ENCODE measurements around the gene CAMK1G.

The CAMK1G gene

DNA sequence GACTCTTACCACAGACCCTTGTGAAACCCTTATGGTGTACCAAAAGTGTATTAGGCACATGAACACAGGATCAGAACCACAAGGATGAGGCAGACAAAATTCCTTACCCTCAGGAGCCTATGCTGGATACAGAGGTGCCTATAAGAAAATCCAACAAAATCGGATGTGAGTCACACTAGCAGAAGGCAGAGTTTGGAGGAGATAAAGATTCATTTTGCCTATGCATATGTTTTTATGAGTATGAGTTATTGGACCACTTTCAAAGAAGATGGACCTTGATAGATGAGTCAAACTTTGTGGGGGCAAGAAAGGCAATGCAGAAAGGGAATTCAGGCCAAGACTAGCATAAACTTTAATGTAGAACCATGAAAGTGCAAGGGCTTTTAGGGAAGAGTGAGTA is 17.0 kb downstream of the CAMK1G start:
- Histone ChIP-seq H3K4me3 (ENCODE audit: low read depth, low read length) (no peak overlapping the region), H3K36me3 (ENCODE audit: insufficient read depth, low read length) (no peaks in the 10 kb centered on the region), H3K27ac (ENCODE audit: low read depth, low read length) (no peak overlapping the region), H3K27me3 (ENCODE audit: insufficient read depth, low read length) (peaks cover 34% of the 10 kb centered on the region), H3K4me1 (ENCODE audit: control insufficient read depth, insufficient read depth, low read length, unreplicated experiment) (peaks cover 16% of the 10 kb centered on the region), H3K79me2 (ENCODE audit: control insufficient read depth, insufficient read depth, low read length, unreplicated experiment) (no peaks in the 10 kb centered on the region), H2AFZ (ENCODE audit: low read length, unreplicated experiment) (no peak overlapping the region)

DNA sequence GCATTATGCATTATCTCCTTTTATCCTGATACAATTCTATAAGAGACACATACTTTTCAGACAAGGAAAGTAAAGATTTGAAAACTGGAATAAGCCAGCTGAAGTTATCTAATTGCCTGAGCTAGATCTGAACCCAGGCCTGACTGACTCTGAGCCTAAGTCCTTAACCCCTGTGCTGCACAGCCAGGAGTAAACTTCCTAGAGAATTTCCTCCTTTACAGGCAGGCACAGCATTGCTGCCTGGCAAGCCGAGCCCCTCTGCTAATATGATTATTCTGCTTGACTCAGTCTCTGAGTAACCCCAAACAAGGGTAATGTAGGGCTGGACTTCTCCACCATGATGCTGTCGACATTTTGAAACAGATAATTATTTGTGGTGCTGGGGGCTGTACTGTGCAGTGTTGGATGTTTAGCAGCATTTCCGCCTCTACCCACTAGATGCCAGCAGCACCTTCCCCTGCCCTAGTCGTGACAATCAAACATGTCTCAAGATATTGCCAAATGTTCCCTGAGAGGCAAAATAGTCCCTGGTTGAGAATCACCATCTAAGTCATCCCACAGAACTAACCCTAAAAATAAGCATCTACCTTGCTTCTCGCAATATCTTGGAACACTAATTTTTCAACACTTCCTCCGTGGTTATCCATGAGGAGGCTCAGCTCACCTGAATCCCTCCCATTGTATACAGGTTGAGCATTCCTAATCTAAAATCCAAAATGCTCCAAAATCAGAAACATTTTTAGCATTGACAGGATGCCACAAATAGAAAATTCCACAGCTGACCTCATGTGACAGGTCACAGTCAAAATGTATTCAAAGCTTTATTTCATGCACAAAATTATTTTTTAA is 18.5 kb downstream of the CAMK1G start:
- H3K79me2 ChIP-seq (ENCODE audit: control insufficient read depth, insufficient read depth, low read length, unreplicated experiment) = no peaks in the 10 kb centered on the region
- H3K27ac ChIP-seq (ENCODE audit: low read depth, low read length) = no peak overlapping the region
- H3K4me3 ChIP-seq (ENCODE audit: low read depth, low read length) = no peak overlapping the region
- H3K4me1 ChIP-seq (ENCODE audit: control insufficient read depth, insufficient read depth, low read length, unreplicated experiment) = peaks cover 16% of the 10 kb centered on the region
- H2AFZ ChIP-seq (ENCODE audit: low read length, unreplicated experiment) = no peak overlapping the region
- no peaks in the 10 kb centered on the region for H3K36me3 ChIP-seq (ENCODE audit: insufficient read depth, low read length)
- peaks cover 22% of the 10 kb centered on the region for H3K27me3 ChIP-seq (ENCODE audit: insufficient read depth, low read length)

DNA sequence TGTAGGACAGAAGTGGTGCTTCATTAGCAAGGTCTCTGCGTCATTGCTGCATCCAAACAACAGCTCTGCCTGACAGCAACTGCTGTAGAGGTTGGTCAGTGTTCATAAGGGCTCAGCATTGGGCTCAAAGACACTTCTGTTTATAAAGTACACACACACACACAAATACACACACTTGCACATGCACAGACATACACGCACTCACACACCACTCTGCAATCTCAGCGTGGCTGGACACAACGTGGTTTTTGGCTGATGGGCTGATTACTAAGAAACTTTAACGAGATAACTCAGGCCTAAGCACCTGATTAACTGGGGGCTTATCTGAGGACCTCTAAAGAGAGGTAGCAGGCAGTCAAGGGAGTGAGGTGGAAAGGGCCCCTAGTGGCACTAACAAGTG is 20.4 kb downstream of the CAMK1G start:
- no peak overlapping the region for H3K27ac ChIP-seq (ENCODE audit: low read depth, low read length)
- H3K27me3 ChIP-seq (ENCODE audit: insufficient read depth, low read length) = peaks cover 9% of the 10 kb centered on the region
- H3K4me1 ChIP-seq (ENCODE audit: control insufficient read depth, insufficient read depth, low read length, unreplicated experiment) = peaks cover 16% of the 10 kb centered on the region
- H3K36me3 ChIP-seq (ENCODE audit: insufficient read depth, low read length) = no peaks in the 10 kb centered on the region
- H2AFZ ChIP-seq (ENCODE audit: low read length, unreplicated experiment) = no peak overlapping the region
- no peaks in the 10 kb centered on the region for H3K79me2 ChIP-seq (ENCODE audit: control insufficient read depth, insufficient read depth, low read length, unreplicated experiment)
- H3K4me3 ChIP-seq (ENCODE audit: low read depth, low read length) = no peak overlapping the region

- no peaks in the 10 kb centered on the region for H3K4me1 ChIP-seq (ENCODE audit: control insufficient read depth, insufficient read depth, low read length, unreplicated experiment)
- H3K36me3 ChIP-seq (ENCODE audit: insufficient read depth, low read length) = no peaks in the 10 kb centered on the region
- H3K27me3 ChIP-seq (ENCODE audit: insufficient read depth, low read length) = no peaks in the 10 kb centered on the region
- no peak overlapping the region for H3K27ac ChIP-seq (ENCODE audit: low read depth, low read length)
- H3K79me2 ChIP-seq (ENCODE audit: control insufficient read depth, insufficient read depth, low read length, unreplicated experiment) = no peaks in the 10 kb centered on the region
- H2AFZ ChIP-seq (ENCODE audit: low read length, unreplicated experiment) = no peak overlapping the region
- no peak overlapping the region for H3K4me3 ChIP-seq (ENCODE audit: low read depth, low read length)
These were observed 23.7 kb downstream of the CAMK1G start for GRCh38 chr1:209607102-209607794.

DNA sequence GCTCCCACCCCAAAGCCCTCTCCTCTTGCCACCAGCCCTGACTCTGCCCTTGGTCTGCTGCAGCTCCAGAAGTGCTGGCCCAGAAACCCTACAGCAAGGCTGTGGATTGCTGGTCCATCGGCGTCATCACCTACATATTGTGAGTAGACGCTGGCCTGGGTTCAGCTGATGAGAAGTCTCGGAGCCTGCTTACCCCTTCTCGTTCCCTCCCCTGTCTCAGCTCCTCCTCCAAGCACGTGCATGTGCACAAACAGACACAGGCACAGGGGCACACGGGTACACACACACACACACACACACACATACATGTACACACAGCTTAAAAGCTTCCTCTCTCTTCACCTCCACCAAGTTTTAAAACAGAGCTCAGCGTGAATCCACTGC is 24.3 kb downstream of the CAMK1G start:
- Histone ChIP-seq H3K79me2 (ENCODE audit: control insufficient read depth, insufficient read depth, low read length, unreplicated experiment) (no peaks in the 10 kb centered on the region), H3K36me3 (ENCODE audit: insufficient read depth, low read length) (no peaks in the 10 kb centered on the region), H2AFZ (ENCODE audit: low read length, unreplicated experiment) (no peak overlapping the region), H3K27ac (ENCODE audit: low read depth, low read length) (no peak overlapping the region), H3K4me3 (ENCODE audit: low read depth, low read length) (no peak overlapping the region), H3K27me3 (ENCODE audit: insufficient read depth, low read length) (no peaks in the 10 kb centered on the region), H3K4me1 (ENCODE audit: control insufficient read depth, insufficient read depth, low read length, unreplicated experiment) (no peaks in the 10 kb centered on the region)

DNA sequence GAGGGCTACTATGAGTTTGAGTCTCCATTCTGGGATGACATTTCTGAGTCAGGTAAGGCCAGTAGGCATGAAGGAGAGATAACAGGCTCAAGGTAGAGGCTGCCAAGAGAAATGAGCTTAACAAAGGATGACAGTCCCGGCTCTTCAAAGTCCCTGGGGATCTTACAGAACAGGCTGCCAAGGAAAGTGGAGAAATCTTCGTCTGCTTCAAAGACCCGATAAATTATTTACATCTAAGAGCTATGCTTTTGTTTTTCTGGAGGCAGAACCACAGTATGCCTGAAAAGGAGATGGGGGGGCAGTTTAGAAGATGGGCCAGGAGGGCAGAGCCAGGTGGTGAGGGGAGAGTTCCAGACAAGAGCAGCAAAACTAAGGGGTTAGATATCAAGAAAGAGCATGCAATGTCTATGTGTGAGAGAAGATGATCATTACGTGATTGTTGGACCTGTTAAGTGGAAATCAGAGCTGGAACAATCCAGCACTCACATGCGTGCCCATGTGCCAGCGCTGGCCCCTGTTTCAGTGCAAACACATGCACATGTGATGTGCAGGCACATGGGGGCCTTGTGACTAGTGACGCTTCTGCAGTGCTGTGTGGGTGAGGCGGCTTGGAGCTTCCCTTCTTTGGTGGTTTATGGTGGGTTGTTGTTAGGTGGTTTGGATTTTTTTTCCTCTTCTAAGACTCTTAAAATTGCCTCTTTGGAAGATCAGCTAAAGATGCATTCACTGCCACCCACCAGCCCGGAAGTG is 25.7 kb downstream of the CAMK1G start:
- Histone ChIP-seq H3K27ac (ENCODE audit: low read depth, low read length) (no peak overlapping the region), H3K4me1 (ENCODE audit: control insufficient read depth, insufficient read depth, low read length, unreplicated experiment) (no peaks in the 10 kb centered on the region), H3K36me3 (ENCODE audit: insufficient read depth, low read length) (no peaks in the 10 kb centered on the region), H3K27me3 (ENCODE audit: insufficient read depth, low read length) (no peaks in the 10 kb centered on the region), H3K4me3 (ENCODE audit: low read depth, low read length) (no peak overlapping the region), H2AFZ (ENCODE audit: low read length, unreplicated experiment) (no peak overlapping the region), H3K79me2 (ENCODE audit: control insufficient read depth, insufficient read depth, low read length, unreplicated experiment) (no peaks in the 10 kb centered on the region)

- H3K36me3 ChIP-seq (ENCODE audit: insufficient read depth, low read length) = no peaks in the 10 kb centered on the region
- no peak overlapping the region for H3K27ac ChIP-seq (ENCODE audit: low read depth, low read length)
These were observed 26.5 kb downstream of the CAMK1G start for GRCh38 chr1:209609791-209610630.

GRCh38 chr1:209610631-209610905 is 27.1 kb downstream of the CAMK1G start:
- H3K27ac ChIP-seq (ENCODE audit: low read depth, low read length) = no peak overlapping the region
- H3K4me1 ChIP-seq (ENCODE audit: control insufficient read depth, insufficient read depth, low read length, unreplicated experiment) = no peaks in the 10 kb centered on the region
- H3K27me3 ChIP-seq (ENCODE audit: insufficient read depth, low read length) = no peaks in the 10 kb centered on the region
- H3K4me3 ChIP-seq (ENCODE audit: low read depth, low read length) = no peak overlapping the region
- H3K36me3 ChIP-seq (ENCODE audit: insufficient read depth, low read length) = no peaks in the 10 kb centered on the region
- no peak overlapping the region for H2AFZ ChIP-seq (ENCODE audit: low read length, unreplicated experiment)
- no peaks in the 10 kb centered on the region for H3K79me2 ChIP-seq (ENCODE audit: control insufficient read depth, insufficient read depth, low read length, unreplicated experiment)

More at GRCh38 chr1:209609791-209610630, 26.5 kb downstream of the CAMK1G start:
- no peak overlapping the region for H2AFZ ChIP-seq (ENCODE audit: low read length, unreplicated experiment)
- no peak overlapping the region for H3K4me3 ChIP-seq (ENCODE audit: low read depth, low read length)
- no peaks in the 10 kb centered on the region for H3K27me3 ChIP-seq (ENCODE audit: insufficient read depth, low read length)
- no peaks in the 10 kb centered on the region for H3K79me2 ChIP-seq (ENCODE audit: control insufficient read depth, insufficient read depth, low read length, unreplicated experiment)
- no peaks in the 10 kb centered on the region for H3K4me1 ChIP-seq (ENCODE audit: control insufficient read depth, insufficient read depth, low read length, unreplicated experiment)

DNA sequence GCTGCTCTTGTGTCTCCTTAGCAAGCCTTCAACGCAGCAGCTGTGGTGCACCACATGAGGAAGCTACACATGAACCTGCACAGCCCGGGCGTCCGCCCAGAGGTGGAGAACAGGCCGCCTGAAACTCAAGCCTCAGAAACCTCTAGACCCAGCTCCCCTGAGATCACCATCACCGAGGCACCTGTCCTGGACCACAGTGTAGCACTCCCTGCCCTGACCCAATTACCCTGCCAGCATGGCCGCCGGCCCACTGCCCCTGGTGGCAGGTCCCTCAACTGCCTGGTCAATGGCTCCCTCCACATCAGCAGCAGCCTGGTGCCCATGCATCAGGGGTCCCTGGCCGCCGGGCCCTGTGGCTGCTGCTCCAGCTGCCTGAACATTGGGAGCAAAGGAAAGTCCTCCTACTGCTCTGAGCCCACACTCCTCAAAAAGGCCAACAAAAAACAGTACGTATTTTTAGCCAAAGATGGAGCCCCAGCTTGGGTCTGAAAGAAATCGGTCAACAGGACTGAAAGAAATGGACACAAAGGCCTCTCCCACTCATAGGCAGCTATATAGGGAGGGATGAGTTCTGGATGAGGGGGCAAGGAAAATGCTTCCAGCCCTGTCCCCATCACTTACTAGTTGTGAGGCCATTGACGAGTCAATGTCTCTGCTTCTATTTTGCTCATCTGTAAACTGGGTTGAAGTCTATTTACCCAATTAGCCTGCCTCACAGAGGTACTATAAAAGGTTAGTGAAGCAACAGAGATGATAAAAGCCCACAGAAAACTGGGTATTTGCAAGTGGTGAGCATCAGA is 28.5 kb downstream of the CAMK1G start:
- H2AFZ ChIP-seq (ENCODE audit: low read length, unreplicated experiment) = no peak overlapping the region
- H3K27me3 ChIP-seq (ENCODE audit: insufficient read depth, low read length) = no peaks in the 10 kb centered on the region
- H3K4me1 ChIP-seq (ENCODE audit: control insufficient read depth, insufficient read depth, low read length, unreplicated experiment) = no peaks in the 10 kb centered on the region
- H3K79me2 ChIP-seq (ENCODE audit: control insufficient read depth, insufficient read depth, low read length, unreplicated experiment) = no peaks in the 10 kb centered on the region
- H3K27ac ChIP-seq (ENCODE audit: low read depth, low read length) = no peak overlapping the region
- H3K4me3 ChIP-seq (ENCODE audit: low read depth, low read length) = no peak overlapping the region
- no peaks in the 10 kb centered on the region for H3K36me3 ChIP-seq (ENCODE audit: insufficient read depth, low read length)
